ENCODE results near the gene TMEM220. TPM values are rescaled to one million over a fixed set of nuclear protein-coding genes. Genes with fewer than 3 reads are reported as not detected.

Gene TMEM220
- total RNA-seq, 1 donor, result 3.3 TPM

- DNase-seq (ENCODE audit: insufficient read length, low spot score, missing footprints), result no peak
- Histone ChIP-seq H3K4me2 (ENCODE audit: insufficient read depth, low read length) (no peak overlapping the region), H3K27me3 (ENCODE audit: insufficient read depth, low read length) (no peaks in the 10 kb centered on the region), H3K79me2 (ENCODE audit: insufficient read depth, low read length) (no peaks in the 10 kb centered on the region), H3K4me3 (ENCODE audit: insufficient read depth, low read length) (no peak overlapping the region), H3K36me3 (ENCODE audit: insufficient read depth, low read length) (no peaks in the 10 kb centered on the region), H3K4me1 (ENCODE audit: insufficient read depth, low read length) (no peaks in the 10 kb centered on the region), H3K27ac (ENCODE audit: low read depth, low read length) (no peak overlapping the region), H4K20me1 (ENCODE audit: insufficient read depth, low read length) (no peaks in the 10 kb centered on the region), H3K9me3 (ENCODE audit: low read depth, low read length) (no peaks in the 10 kb centered on the region), H2AFZ (ENCODE audit: low read length) (no peak overlapping the region)
- no peak for TF ChIP-seq CTCF (IDR thresholded peaks at IDR 0.05; ENCODE audit: extremely low read depth, low read depth, low read length)
Measured at GRCh38 chr17:10776381-10776780, 46.6 kb upstream of the TMEM220 start.

GRCh38 chr17:10775740-10776356 lies 46.0 kb upstream of the TMEM220 start:
- Histone ChIP-seq H3K79me2 (ENCODE audit: insufficient read depth, low read length) (no peaks in the 10 kb centered on the region), H3K4me3 (ENCODE audit: insufficient read depth, low read length) (no peak overlapping the region), H3K4me2 (ENCODE audit: insufficient read depth, low read length) (no peak overlapping the region), H2AFZ (ENCODE audit: low read length) (no peak overlapping the region), H3K4me1 (ENCODE audit: insufficient read depth, low read length) (no peaks in the 10 kb centered on the region), H4K20me1 (ENCODE audit: insufficient read depth, low read length) (no peaks in the 10 kb centered on the region), H3K9me3 (ENCODE audit: low read depth, low read length) (no peaks in the 10 kb centered on the region), H3K27me3 (ENCODE audit: insufficient read depth, low read length) (no peaks in the 10 kb centered on the region), H3K36me3 (ENCODE audit: insufficient read depth, low read length) (no peaks in the 10 kb centered on the region), H3K27ac (ENCODE audit: low read depth, low read length) (no peak overlapping the region)
- no peak for TF ChIP-seq CTCF (IDR thresholded peaks at IDR 0.05; ENCODE audit: extremely low read depth, low read depth, low read length)
- no peak for DNase-seq (ENCODE audit: insufficient read length, low spot score, missing footprints)

GRCh38 chr17:10775058-10775457 lies 45.2 kb upstream of the TMEM220 start:
- no peaks in the 10 kb centered on the region for H3K79me2 ChIP-seq (ENCODE audit: insufficient read depth, low read length)
- no peak overlapping the region for H3K4me2 ChIP-seq (ENCODE audit: insufficient read depth, low read length)
- no peaks in the 10 kb centered on the region for H3K4me1 ChIP-seq (ENCODE audit: insufficient read depth, low read length)
- H4K20me1 ChIP-seq (ENCODE audit: insufficient read depth, low read length), result no peaks in the 10 kb centered on the region
- no peak overlapping the region for H3K4me3 ChIP-seq (ENCODE audit: insufficient read depth, low read length)
- no peak overlapping the region for H3K27ac ChIP-seq (ENCODE audit: low read depth, low read length)
- H2AFZ ChIP-seq (ENCODE audit: low read length), result no peak overlapping the region
- no peaks in the 10 kb centered on the region for H3K36me3 ChIP-seq (ENCODE audit: insufficient read depth, low read length)
- DNase-seq (ENCODE audit: insufficient read length, low spot score, missing footprints), result no peak
- TF ChIP-seq CTCF (IDR thresholded peaks at IDR 0.05; ENCODE audit: extremely low read depth, low read depth, low read length), result no peak
- H3K9me3 ChIP-seq (ENCODE audit: low read depth, low read length), result no peaks in the 10 kb centered on the region
- H3K27me3 ChIP-seq (ENCODE audit: insufficient read depth, low read length), result no peaks in the 10 kb centered on the region

- H3K79me2 ChIP-seq (ENCODE audit: insufficient read depth, low read length), result no peaks in the 10 kb centered on the region
- TF ChIP-seq CTCF (IDR thresholded peaks at IDR 0.05; ENCODE audit: extremely low read depth, low read depth, low read length), result no peak
- no peaks in the 10 kb centered on the region for H3K9me3 ChIP-seq (ENCODE audit: low read depth, low read length)
- no peak overlapping the region for H3K27ac ChIP-seq (ENCODE audit: low read depth, low read length)
- no peaks in the 10 kb centered on the region for H3K4me1 ChIP-seq (ENCODE audit: insufficient read depth, low read length)
- H2AFZ ChIP-seq (ENCODE audit: low read length), result no peak overlapping the region
- H3K36me3 ChIP-seq (ENCODE audit: insufficient read depth, low read length), result no peaks in the 10 kb centered on the region
- no peak for DNase-seq (ENCODE audit: insufficient read length, low spot score, missing footprints)
- H3K27me3 ChIP-seq (ENCODE audit: insufficient read depth, low read length), result no peaks in the 10 kb centered on the region
- no peak overlapping the region for H3K4me2 ChIP-seq (ENCODE audit: insufficient read depth, low read length)
- no peaks in the 10 kb centered on the region for H4K20me1 ChIP-seq (ENCODE audit: insufficient read depth, low read length)
- no peak overlapping the region for H3K4me3 ChIP-seq (ENCODE audit: insufficient read depth, low read length)
Measured at GRCh38 chr17:10773391-10773790, 43.6 kb upstream of the TMEM220 start.
